Ovary (tissue), 9 donors: ENCODE results near the gene PKMYT1. TPM values are rescaled to one million over a fixed set of nuclear protein-coding genes. Genes with fewer than 3 reads are reported as not detected.

Source experiments
- DNase-seq, 5 donors: peaks; one replicate each; pipeline ENCODE4 v3.0.0-alpha.2; 2019 to 2020
- H3K27ac ChIP-seq, 2 donors: fragments of 200-600 bp; one replicate each; pipeline versions ENCODE4 v1.5.1 to v1.8.0; 2019 to 2022
- H3K27me3 ChIP-seq: fragments of 200-600 bp; one replicate; pipeline ENCODE4 v1.8.0; 2022
- H3K36me3 ChIP-seq: fragments of 200-600 bp; sonication (generic); one replicate; pipeline ENCODE4 v1.5.1; 2019
- H3K4me1 ChIP-seq: one replicate; pipeline ENCODE4 v1.8.1; 2013; ENCODE audit warnings: mild to moderate bottlenecking, moderate library complexity; ENCODE audit not compliant: insufficient read depth
- H3K4me3 ChIP-seq: fragments of 200-600 bp; sonication (generic); one replicate; pipeline ENCODE4 v1.5.1; 2017
- H3K9me3 ChIP-seq, 2 donors: fragments of 200-600 bp in 1 of 2; sonication (generic) in 1 of 2; one replicate each; pipeline versions ENCODE4 v1.5.1 to v1.8.1; 2013 to 2019; ENCODE audit warnings: mild to moderate bottlenecking in 1 of 2, moderate library complexity in 1 of 2
- CTCF ChIP-seq, 3 donors: fragments of 450-650 bp in 2 of 3; fragments of 200-600 bp in 1 of 3; IDR thresholded peaks; one replicate each; pipeline versions ENCODE4 v1.5.1 to v1.8.0; 2016 to 2022; ENCODE audit warnings: antibody characterized with exemption in 3 of 3, mild to moderate bottlenecking in 1 of 3
- EP300 ChIP-seq: sonication (generic); formaldehyde crosslinking; IDR thresholded peaks from one replicate; pipeline ENCODE4 v1.6.1; 2017; ENCODE audit warnings: antibody characterized with exemption
- POLR2A ChIP-seq: fragments of 450-650 bp; IDR thresholded peaks from one replicate; pipeline ENCODE4 v1.6.1; 2017; ENCODE audit warnings: antibody characterized with exemption, mild to moderate bottlenecking, moderate library complexity
- WGBS, 3 donors: extraction: QIAGEN DNeasy Blood & Tissue Kit in 1 of 3; methylation state at CpG; one replicate each; pipeline versions ENCODE4 v1.1.5 to v1.1.7; 2013 to 2017; 5-methylcytosine and 5-hydroxymethylcytosine counted together
- intact Hi-C, 4 donors: fragments of 100-400 bp; cut with DNase I; formaldehyde crosslinking; loops; one replicate each; pipeline versions ENCODE4 v1.11.0 to v1.15.1; 2022 to 2023
- polyA plus RNA-seq, 2 donors: library from polyadenylated mRNA; stranded (reverse); fragments of 200-250 nt in 1 of 2; fragments of 350-450 nt in 1 of 2; fragmentation: Illumina TruSeq in 1 of 2; extraction: RNeasy Lipid Tissue Mini Kit (QIAGEN cat#74804) in 1 of 2; gene quantifications; one replicate each; pipeline ENCODE4 v1.2.3, GENCODE V29; 2013 to 2014
- total RNA-seq, 7 donors: library from RNA; depleted of rRNA in 2 of 7; stranded (reverse); fragments of >200 nt in 2 of 7; fragmentation: NEBNext Ultra II Directional in 3 of 7; extraction: Animal tissue kit (Norgen Biotek cat#: 25700) in 3 of 7; gene quantifications; one replicate each; pipeline versions ENCODE4 v1.1.0 to v1.2.4, GENCODE V29; 2016 to 2023
- donor health status: DM: no; HTN: no; CAD: no; lungs with moderate emphysema.
- donor health status: DM: no; HTN: no; CAD: no.
- donor health status: Bipolar disorder and iron deficiency.
- donor health status: DM: yes; HTN: yes; CAD: no.
- donor health status: DM: no; HTN: no; CAD: no.
- donor health status: DM: yes; HTN: yes; CAD: no.

Gene PKMYT1
- total and polyA plus RNA-seq, 9 donors = 0.23 to 2.6 (median 0.86) TPM; not detected in 3

GRCh38 chr16:2975161-2975795 lies 5.0 kb downstream of the PKMYT1 start:
- intact Hi-C loops = no loop called here
- H3K4me3 ChIP-seq = no peak overlapping the region
- 92 to 94% (median 93%) methylated on average over 24 to 28 of the region's 28 CpGs for WGBS, 3 donors
- no peaks in the 10 kb centered on the region for H3K36me3 ChIP-seq
- no peaks in the 10 kb centered on the region for H3K9me3 ChIP-seq
- DNase-seq = no peak
- TF ChIP-seq CTCF (IDR thresholded peaks at IDR 0.05) (no peak), EP300 (no peak), POLR2A (no peak)
- H3K4me1 ChIP-seq = no peaks in the 10 kb centered on the region
- no peak overlapping the region for H3K27ac ChIP-seq
- H3K27me3 ChIP-seq = peaks cover 1% of the 10 kb centered on the region

- H3K4me1 ChIP-seq = peaks cover 3% of the 10 kb centered on the region
- H3K27me3 ChIP-seq = peaks cover 6% of the 10 kb centered on the region
- H3K27ac ChIP-seq = no peak overlapping the region
- H3K9me3 ChIP-seq = no peaks in the 10 kb centered on the region
- DNase-seq = no peak
- no peak overlapping the region for H3K4me3 ChIP-seq
- no peaks in the 10 kb centered on the region for H3K36me3 ChIP-seq
- TF ChIP-seq EP300 (no peak), POLR2A (no peak), CTCF (IDR thresholded peaks at IDR 0.05) (no peak)
- intact Hi-C loops = no loop called here
- 86 to 93% (median 88%) methylated on average over 10 to 15 of the region's 15 CpGs for WGBS, 3 donors
Measured at GRCh38 chr16:2974319-2975056, 5.8 kb downstream of the PKMYT1 start.

GRCh38 chr16:2973605-2974318 lies 6.5 kb downstream of the PKMYT1 start:
- Histone ChIP-seq H3K9me3 (no peaks in the 10 kb centered on the region), H3K4me3 (no peak overlapping the region), H3K27ac (no peak overlapping the region), H3K4me1 (peaks cover 5% of the 10 kb centered on the region), H3K27me3 (peaks cover 6% of the 10 kb centered on the region), H3K36me3 (no peaks in the 10 kb centered on the region)
- DNase-seq = no peak
- TF ChIP-seq POLR2A = no peak
- no peak for TF ChIP-seq CTCF (IDR thresholded peaks at IDR 0.05)
- no peak for TF ChIP-seq EP300
- WGBS, 3 donors = 82 to 85% (median 85%) methylated on average over 12 to 17 of the region's 17 CpGs
- intact Hi-C loops = no loop called here

- no peak overlapping the region for H3K4me3 ChIP-seq
- TF ChIP-seq CTCF (IDR thresholded peaks at IDR 0.05) (no peak), POLR2A (no peak), EP300 (no peak)
- H3K27me3 ChIP-seq = peaks cover 6% of the 10 kb centered on the region
- no peaks in the 10 kb centered on the region for H3K9me3 ChIP-seq
- H3K4me1 ChIP-seq = peaks cover 8% of the 10 kb centered on the region
- DNase-seq = no peak
- intact Hi-C loops = no loop called here
- WGBS, 3 donors = 87 to 89% (median 88%) methylated on average over 5 of the region's 5 CpGs
- H3K36me3 ChIP-seq = no peaks in the 10 kb centered on the region
- H3K27ac ChIP-seq = no peak overlapping the region
Measured at GRCh38 chr16:2973093-2973492, 7.2 kb downstream of the PKMYT1 start.
